Posterior vena cava (tissue), 2 donors: ENCODE data around the gene CLDN7. TPM values are rescaled to one million over a fixed set of nuclear protein-coding genes. Genes with fewer than 3 reads are reported as not detected.
A peak's percentile ranks its signal among the peaks of the same experiment; 100 is the strongest.

ENCODE experiments used
- DNase-seq: peaks from one replicate; pipeline ENCODE4 v3.0.0-alpha.2; 2020; ENCODE audit warnings: low spot score
- intact Hi-C, 2 donors: fragments of 100-400 bp; cut with DNase I; formaldehyde crosslinking; loops; one replicate each; pipeline versions ENCODE4 v1.14.1 to v1.14.2; 2022 to 2023
- microRNA-seq, 2 donors: library from miRNA; unstranded; fragments of <30 nt; microRNA quantifications; one replicate each; pipeline ENCODE4 v1.2.0, GENCODE V29; 2020 to 2021; ENCODE audit warnings: borderline microRNAs expressed in 2 of 2
- total RNA-seq, 2 donors: library from RNA; stranded (reverse); fragmentation: NEBNext Ultra II Directional; extraction: Animal tissue kit (Norgen Biotek cat#: 25700); gene quantifications; one replicate each; pipeline ENCODE4 v1.2.1, GENCODE V29; 2021
- donor health status: DM: yes; HTN: yes; CAD: no.
- donor health status: DM: yes; HTN: yes; CAD: no.

The CLDN7 gene
- total RNA-seq, 2 donors from 2014 or later, result 1.6 to 4.4 TPM

DNA sequence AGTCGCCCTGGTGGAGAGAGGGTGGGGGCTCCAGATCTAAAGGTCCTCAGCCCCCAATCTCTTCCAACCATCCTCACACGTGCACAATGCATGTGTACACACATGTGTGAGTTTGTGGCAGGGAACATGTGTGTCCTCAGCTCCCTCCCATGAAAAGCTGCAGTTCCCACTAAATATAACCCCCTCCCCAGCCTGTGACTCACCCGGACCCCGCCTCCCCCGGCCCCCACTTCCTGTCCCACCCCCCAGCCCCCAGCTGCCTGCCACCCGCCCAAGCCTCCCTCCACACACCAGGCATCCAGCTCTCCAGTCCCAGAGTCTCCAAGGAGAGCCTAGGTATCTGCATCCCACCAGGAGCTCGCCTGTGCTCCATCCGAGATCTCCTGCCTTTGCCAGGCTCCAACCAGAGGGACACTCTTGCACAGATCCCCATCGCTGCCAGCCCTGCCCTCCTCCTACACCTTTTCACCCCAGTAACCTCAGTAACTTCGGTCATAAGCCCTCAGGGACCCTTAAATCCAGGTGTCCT is 46.6 kb downstream of the CLDN7 start:
- DNase-seq, result no peak
- intact Hi-C loops, result no loop called here

GRCh38 chr17:7215136-7215638 is 47.1 kb downstream of the CLDN7 start:
- intact Hi-C loops, result no loop called here
- peak; percentile 73 for DNase-seq

DNA sequence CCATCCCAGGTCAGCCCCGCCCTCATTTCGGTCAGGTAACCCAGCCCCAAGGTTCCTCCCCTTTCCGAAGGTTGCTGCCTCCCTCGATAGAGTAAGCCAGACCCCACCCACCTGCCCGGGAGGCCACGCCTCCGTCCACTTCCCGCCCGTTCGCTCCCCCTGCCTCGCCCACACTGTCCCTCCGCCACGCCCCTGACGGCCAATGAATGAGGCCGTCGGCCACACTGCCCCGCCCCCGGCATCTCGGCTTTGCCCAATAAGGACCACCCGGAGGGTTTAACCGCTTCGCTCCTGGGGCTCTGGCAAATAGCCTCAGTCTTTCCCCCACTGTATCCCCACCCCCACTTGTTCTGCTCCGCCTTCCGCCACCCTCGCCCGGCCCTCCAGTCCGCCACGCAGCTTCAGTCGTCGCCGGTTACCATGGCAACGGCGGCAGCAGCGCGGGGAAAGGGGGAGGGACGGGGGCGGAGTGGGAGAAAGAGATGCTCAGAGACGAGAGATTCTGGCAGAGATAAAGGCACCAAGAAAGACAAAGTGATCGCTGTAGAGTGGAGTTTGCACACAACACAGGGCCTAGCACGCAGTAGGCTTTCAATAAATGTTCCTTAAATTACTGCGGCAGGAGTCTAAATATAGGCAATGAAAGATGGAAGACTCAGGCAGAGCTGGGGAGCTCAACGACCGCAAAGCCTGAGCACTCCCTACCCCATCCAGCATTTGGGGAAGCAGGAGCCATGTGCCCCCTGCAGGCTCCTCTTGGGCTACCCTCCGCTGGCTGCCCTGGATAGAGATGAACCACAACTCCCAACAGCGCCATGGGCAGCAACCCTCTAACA is 47.8 kb downstream of the CLDN7 start:
- intact Hi-C loops, result no loop called here
- DNase-seq, result peak; percentile 100

DNA sequence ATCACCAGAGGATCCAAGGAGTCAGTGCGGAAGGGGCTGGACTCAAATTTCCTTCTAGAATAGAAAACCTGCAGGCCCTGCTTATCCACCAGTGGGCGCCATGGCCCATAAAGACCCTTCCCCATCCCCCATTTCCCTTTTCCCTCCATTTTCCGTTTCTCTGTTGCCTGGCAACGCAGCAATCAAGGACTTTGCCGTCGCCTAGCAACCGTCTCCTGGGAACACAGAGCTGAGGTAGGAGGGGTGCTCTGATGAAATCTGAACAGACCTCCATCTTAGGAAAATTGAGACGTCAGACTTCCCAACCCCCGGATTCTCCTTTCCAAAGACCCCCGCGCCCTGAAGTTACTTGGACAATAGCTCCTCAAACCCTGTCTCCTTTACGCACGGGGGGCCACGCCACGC is 48.4 kb downstream of the CLDN7 start:
- DNase-seq, result peak; percentile 93
- intact Hi-C loops, result no loop called here

- DNase-seq, result no peak
- intact Hi-C loops, result no loop called here
Observed at GRCh38 chr17:7211491-7212273, 50.6 kb downstream of the CLDN7 start.

Small RNAs within 50 kb of the gene (microRNA-seq; reads per million reads assigned to microRNA genes)
- 879 to 1,238 reads per million in 2 donors for gene MIR324

Other genes with a start within 250 kb of the CLDN7 start
- gene RNASEK, start 249.9 kb downstream of the CLDN7 start, total RNA-seq, result 100 to 1,000 TPM; 153 to 154 TPM
- gene BCL6B, start 239.4 kb downstream of the CLDN7 start, total RNA-seq, result 10 to 100 TPM; 21.2 to 29.7 TPM
- 1 to 10 TPM; 1.5 to 1.6 TPM for gene SLC16A13, start 226.5 kb downstream of the CLDN7 start, total RNA-seq
- gene SLC16A11, start 218.4 kb downstream of the CLDN7 start, total RNA-seq, result 1 to 10 TPM in 1 of 2 donors, under 1 TPM in 1; 0.52 to 1.3 TPM
- gene CLEC10A, start 182.2 kb downstream of the CLDN7 start, total RNA-seq, result 10 to 100 TPM in 1 of 2 donors, 1 to 10 TPM in 1; 5.9 to 13.9 TPM
- gene ASGR2, start 147.7 kb downstream of the CLDN7 start, total RNA-seq, result 1 to 10 TPM in 1 of 2 donors, under 1 TPM in 1; 0.90 to 1.3 TPM
- 1 to 10 TPM; 1.2 to 2.2 TPM for gene ASGR1, start 83.1 kb downstream of the CLDN7 start, total RNA-seq
- 10 to 100 TPM; 20.8 to 21.2 TPM for gene DLG4, start 42.6 kb downstream of the CLDN7 start, total RNA-seq
- gene ACADVL, start 42.5 kb downstream of the CLDN7 start, total RNA-seq, result 100 to 1,000 TPM; 444 to 567 TPM
- gene DVL2, start 28.0 kb downstream of the CLDN7 start, total RNA-seq, result 10 to 100 TPM; 21.9 to 26.7 TPM
- gene PHF23, start 23.0 kb downstream of the CLDN7 start, total RNA-seq, result 10 to 100 TPM; 20.4 to 27.5 TPM
- 100 to 1,000 TPM; 341 to 405 TPM for gene GABARAP, start 20.0 kb downstream of the CLDN7 start, total RNA-seq
- gene CTDNEP1, start 10.7 kb downstream of the CLDN7 start, total RNA-seq, result 10 to 100 TPM; 79.5 to 89.2 TPM
- gene ELP5, start 10.3 kb downstream of the CLDN7 start, total RNA-seq, result 10 to 100 TPM; 36.5 to 40.0 TPM
- gene SLC2A4, start 19.2 kb upstream of the CLDN7 start, total RNA-seq, result 10 to 100 TPM; 13.5 to 21.3 TPM
- gene YBX2, start 32.2 kb upstream of the CLDN7 start, total RNA-seq, result 1 to 10 TPM; 1.7 to 1.8 TPM
- 100 to 1,000 TPM; 275 to 328 TPM for gene EIF5A, start 45.1 kb upstream of the CLDN7 start, total RNA-seq
- gene GPS2, start 52.9 kb upstream of the CLDN7 start, total RNA-seq, result 10 to 100 TPM; 47.0 to 47.9 TPM
- 10 to 100 TPM; 20.0 to 22.8 TPM for gene NEURL4, start 66.9 kb upstream of the CLDN7 start, total RNA-seq
- gene ACAP1, start 74.1 kb upstream of the CLDN7 start, total RNA-seq, result 10 to 100 TPM; 11.9 to 15.2 TPM
- gene KCTD11, start 89.7 kb upstream of the CLDN7 start, total RNA-seq, result 10 to 100 TPM in 1 of 2 donors, 1 to 10 TPM in 1; 8.8 to 10.0 TPM
- not detected for gene TMEM95, start 92.7 kb upstream of the CLDN7 start, total RNA-seq
- 1 to 10 TPM; 1.6 to 1.8 TPM for gene TNK1, start 118.6 kb upstream of the CLDN7 start, total RNA-seq
- gene PLSCR3, start 132.0 kb upstream of the CLDN7 start, total RNA-seq, result 10 to 100 TPM; 31.8 to 37.6 TPM
- 10 to 100 TPM; 39.3 to 65.5 TPM for gene TMEM256, start 141.6 kb upstream of the CLDN7 start, total RNA-seq
- gene NLGN2, start 145.4 kb upstream of the CLDN7 start, total RNA-seq, result 10 to 100 TPM; 31.6 to 34.2 TPM
- not detected for gene SPEM1, start 157.8 kb upstream of the CLDN7 start, total RNA-seq
- gene SPEM2, start 163.1 kb upstream of the CLDN7 start, total RNA-seq, result not detected
- not detected for gene SPEM3, start 166.4 kb upstream of the CLDN7 start, total RNA-seq
- gene TMEM102, start 173.0 kb upstream of the CLDN7 start, total RNA-seq, result 1 to 10 TPM; 1.8 to 3.0 TPM
- gene FGF11, start 177.0 kb upstream of the CLDN7 start, total RNA-seq, result 1 to 10 TPM; 2.7 to 3.8 TPM
- 10 to 100 TPM in 1 of 2 donors, 1 to 10 TPM in 1; 7.8 to 10.5 TPM for gene CHRNB1, start 182.6 kb upstream of the CLDN7 start, total RNA-seq
- 10 to 100 TPM; 67.3 to 67.9 TPM for gene ZBTB4, start 217.2 kb upstream of the CLDN7 start, total RNA-seq
- not detected for gene SLC35G6, start 219.0 kb upstream of the CLDN7 start, total RNA-seq
- 10 to 100 TPM; 65.5 to 70.0 TPM for gene POLR2A, start 221.9 kb upstream of the CLDN7 start, total RNA-seq